AG09319 (cell line): ENCODE results near the gene SH3GL3.
A peak's percentile ranks its signal among the peaks of the same experiment; 100 is the strongest.

ENCODE experiments used
- DNase-seq: peaks from one replicate; pipeline ENCODE4 v3.0.0-alpha.2; 2010; ENCODE audit warnings: low read depth; ENCODE audit errors: extremely low read depth
- CTCF ChIP-seq: IDR thresholded peaks from 2 replicates; pipeline ENCODE4 v1.5.1; 2011; ENCODE audit warnings: low read depth, mild to moderate bottlenecking, inconsistent platforms, low read length, moderate library complexity

The SH3GL3 gene

GRCh38 chr15:83444936-83445335 is 2.2 kb upstream of the SH3GL3 start:
- TF ChIP-seq CTCF: no peak
- no peak for DNase-seq

- TF ChIP-seq CTCF: no peak
- DNase-seq: no peak
These were observed 1.5 kb upstream of the SH3GL3 start for GRCh38 chr15:83445643-83446042.

- no peak for DNase-seq
- TF ChIP-seq CTCF: no peak
These were observed 724 bp upstream of the SH3GL3 start for GRCh38 chr15:83446417-83446816.

- no peak for DNase-seq
These were observed 2.1 kb downstream of the SH3GL3 start for GRCh38 chr15:83449250-83449671.

GRCh38 chr15:83449937-83450506 is 2.9 kb downstream of the SH3GL3 start:
- TF ChIP-seq CTCF: no peak
- peak; percentile 34 for DNase-seq

More at GRCh38 chr15:83449250-83449671, 2.1 kb downstream of the SH3GL3 start:
- no peak for TF ChIP-seq CTCF

- no peak for TF ChIP-seq CTCF
- DNase-seq: no peak
These were observed 10.0 kb downstream of the SH3GL3 start for GRCh38 chr15:83457149-83457548.

- DNase-seq: no peak
- TF ChIP-seq CTCF: no peak
These were observed 11.2 kb downstream of the SH3GL3 start for GRCh38 chr15:83458381-83458780.
